NCI-H2171 (cell line): Measurements from ENCODE around the gene MSMO1.
"Not testable (repeated sequence)": the region's sequence is repeated elsewhere in the genome, so short reads cannot be mapped to it uniquely, and the experiment has no call there.

Experiments used
- DNase-seq: peaks from one replicate; lab custom pipeline; 2025; lab: John Stamatoyannopoulos, UW

Gene MSMO1

GRCh38 chr4:165324918-165325304, 2.6 kb upstream of the MSMO1 start:
- DNase-seq, result no peak

GRCh38 chr4:165325732-165326512, 1.5 kb upstream of the MSMO1 start:
- no peak for DNase-seq

GRCh38 chr4:165326831-165327210, 648 bp upstream of the MSMO1 start:
- no peak for DNase-seq

DNA sequence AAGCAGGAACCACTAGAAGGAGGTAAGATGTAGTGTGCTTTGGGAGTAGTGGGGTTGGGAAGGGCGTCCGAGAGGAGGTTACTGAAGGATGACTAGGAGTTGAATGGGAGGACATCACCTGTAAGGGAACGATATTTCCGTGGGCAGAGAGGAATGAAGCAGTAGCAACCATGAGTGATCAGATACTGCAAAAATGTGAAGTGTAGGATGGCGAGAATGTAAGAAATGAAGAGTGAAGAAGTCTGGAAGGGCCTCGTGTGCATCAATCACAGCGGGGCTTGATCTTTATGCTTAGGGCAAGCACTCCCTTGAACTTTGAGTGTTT, 594 bp downstream of the MSMO1 start:
- no peak for DNase-seq

DNA sequence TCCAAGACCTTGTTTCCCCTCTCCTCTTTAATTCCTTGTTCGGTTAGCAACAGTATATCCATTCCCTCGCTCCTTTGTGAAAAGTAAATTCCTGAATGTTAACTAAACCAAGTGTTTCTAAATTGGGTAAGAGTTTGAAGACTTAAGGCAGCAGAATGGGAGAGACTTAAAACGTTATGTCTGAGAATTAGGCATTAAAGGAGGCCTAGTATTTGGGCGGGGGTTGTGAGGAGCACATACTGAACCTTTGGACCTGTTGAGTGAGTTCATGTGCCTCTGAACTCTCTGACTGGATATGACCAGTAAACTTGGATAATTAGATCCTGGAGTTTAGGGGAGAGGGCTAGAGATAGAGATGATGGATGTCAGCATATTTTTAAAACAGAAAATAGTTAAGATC, 1.2 kb downstream of the MSMO1 start:
- no peak for DNase-seq

GRCh38 chr4:165330071-165330470, 2.6 kb downstream of the MSMO1 start:
- DNase-seq, result no peak

DNA sequence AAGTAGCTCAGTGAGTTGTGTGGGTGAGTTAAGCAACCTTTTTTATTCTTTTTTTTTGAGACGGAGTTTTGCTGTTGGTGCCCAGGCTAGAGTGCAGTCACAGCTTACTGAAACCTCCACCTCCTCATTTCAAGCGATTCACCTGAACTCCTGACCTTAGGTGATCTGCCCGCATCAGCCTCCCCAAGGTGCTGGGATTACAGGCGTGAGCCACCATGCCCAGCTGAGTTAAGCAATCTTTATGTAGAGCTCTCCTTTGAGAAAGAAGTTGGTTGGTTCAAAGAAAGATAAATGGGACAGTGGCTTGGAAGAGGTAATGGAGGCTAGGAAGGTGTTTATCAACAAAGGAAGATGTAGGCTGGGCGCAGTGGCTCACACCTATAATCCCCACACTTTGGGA, 3.2 kb downstream of the MSMO1 start:
- no peak for DNase-seq

DNA sequence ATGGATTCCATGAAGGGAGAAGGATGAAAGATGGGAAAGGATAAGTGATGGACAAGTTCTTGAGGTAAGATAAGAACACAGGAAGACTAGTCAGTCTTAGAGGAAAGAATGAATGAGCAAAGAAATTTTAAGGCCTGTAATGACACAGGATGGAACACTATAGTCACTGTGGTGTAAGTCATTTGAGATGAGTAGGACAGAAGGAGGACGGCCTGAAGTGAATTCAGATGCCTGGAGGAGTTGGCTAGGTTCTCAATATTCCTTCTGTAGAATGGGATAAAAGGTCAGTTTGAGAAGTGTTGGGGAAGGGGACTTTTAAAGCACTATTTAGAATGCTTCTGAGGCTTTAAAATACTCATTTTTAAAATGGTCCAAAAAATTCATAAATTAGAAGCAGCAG, 3.9 kb downstream of the MSMO1 start:
- DNase-seq, result no peak

DNA sequence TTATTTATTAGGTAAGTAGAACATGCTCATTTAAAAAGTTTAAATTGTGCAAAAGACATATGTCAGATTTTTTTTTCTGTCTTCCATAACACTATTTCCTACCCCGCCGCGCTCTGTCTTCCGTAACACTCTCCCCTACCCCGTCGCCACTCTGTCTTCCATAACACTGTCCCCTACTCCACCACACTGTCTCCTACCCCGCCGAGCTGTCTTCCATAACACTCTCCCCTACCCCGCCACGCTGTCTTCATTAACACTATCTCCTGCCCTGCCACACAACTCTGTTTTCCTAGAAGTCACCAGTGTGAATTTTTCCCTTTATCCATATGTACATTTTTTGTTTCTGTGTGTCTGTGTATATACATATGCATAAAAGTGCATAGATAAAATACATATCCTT, 4.4 kb downstream of the MSMO1 start:
- DNase-seq, result no peak

- DNase-seq, result no peak
Observed at GRCh38 chr4:165332502-165332901, 5.0 kb downstream of the MSMO1 start.

DNA sequence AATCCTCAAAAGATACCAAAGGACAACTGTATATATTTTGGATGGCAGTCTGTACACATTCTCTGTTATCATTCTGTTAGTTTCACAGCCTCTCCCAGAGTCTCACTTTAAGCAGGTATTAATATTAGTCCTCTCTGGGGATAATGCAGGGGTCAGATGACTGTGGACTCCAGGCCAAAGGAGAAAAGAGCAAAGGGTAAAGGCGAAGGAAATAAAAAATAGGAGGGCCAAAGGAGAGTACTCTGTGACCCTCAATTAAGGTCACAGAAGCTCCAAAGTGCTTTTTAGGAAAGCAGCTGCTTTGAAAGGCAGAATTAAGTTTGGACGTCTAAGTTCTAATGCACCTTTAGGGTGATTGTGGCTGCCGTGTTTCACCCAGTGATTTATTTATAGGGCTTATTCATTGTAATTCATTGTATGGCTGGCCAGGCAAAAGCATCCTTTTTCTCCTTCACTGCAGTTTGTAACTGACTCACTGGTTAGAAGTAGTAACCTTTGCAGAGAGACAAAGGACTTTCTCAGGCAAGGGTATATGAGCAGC, 7.8 kb downstream of the MSMO1 start:
- no peak for DNase-seq

DNA sequence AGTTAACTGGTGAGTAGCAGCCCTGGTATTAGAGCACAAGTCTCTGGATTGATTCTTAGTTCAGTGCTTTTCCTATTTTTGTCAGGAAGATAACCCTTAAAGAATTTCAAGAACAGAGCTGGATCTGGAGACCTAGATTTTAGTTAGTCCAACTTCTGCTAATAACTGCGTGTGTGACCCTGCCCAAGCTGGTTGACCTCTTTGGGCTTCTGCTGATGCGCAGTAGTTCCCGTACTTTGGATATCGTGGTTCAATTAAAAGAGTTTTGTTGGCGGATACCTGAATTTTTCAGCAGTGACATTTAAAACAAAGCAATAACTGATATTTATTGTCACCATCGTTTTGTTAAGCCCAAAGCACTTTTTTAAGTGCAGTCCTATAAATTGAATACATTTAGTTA, 9.3 kb downstream of the MSMO1 start:
- no peak for DNase-seq

DNA sequence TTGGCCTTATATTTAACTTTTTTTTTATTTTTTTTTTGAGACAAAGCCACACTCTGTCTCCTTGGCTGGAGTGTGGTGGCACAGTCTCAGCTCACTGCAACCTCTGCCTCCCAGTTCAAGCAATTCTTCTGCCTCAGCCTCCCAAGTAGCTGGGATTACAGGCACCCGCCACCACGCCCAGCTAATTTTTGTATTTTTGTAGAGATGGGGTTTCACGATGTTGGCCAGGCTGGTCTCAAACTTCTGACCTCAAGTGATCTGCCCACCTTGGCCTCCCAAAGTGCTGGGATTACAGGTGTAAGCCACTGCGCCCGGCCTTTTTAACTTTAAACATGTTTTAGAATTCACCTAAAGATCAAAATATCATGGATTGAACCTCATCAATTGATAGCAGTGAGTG, 14.9 kb downstream of the MSMO1 start:
- DNase-seq, result not testable (repeated sequence)

DNA sequence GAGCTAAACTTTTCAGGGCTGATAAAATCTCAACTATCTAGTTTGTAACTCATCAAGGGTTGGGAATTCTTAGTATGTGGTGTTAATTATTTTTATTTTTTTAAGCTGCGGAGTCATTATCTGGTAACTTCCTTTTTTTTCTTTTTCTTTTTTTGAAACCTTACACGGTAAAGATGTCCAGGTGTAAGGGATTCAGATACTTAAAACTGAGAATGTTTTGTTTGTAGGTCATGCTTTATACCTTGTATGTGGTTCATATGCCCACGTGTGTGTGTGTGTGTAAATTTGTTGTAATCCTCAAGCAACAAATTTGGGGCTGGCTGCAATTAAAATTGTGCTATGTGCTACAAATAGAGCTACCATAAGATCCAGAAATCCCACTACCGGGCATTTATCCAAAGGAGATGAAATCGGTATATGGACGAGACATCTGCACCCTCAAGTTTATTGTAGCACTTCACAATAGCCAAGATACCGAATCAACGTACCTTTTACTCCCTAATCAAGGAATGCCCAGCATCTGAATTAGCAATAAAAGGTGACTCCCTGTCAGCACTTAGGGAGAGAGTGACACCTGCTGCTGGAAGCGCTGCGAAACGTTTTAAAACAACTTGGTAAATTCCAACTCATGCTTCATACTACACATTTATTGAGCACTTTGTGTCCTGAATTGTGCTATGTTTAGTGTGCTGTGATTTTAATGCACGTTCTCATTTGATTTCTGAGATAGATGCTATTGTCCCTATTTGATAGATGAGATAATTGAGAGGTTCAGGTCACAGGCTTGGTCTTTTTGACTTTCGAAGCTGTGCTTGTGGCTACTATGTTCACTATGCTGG, 16.1 kb downstream of the MSMO1 start:
- peak; percentile 0 for DNase-seq

GRCh38 chr4:165345666-165346417, 18.4 kb downstream of the MSMO1 start:
- no peak for DNase-seq

DNA sequence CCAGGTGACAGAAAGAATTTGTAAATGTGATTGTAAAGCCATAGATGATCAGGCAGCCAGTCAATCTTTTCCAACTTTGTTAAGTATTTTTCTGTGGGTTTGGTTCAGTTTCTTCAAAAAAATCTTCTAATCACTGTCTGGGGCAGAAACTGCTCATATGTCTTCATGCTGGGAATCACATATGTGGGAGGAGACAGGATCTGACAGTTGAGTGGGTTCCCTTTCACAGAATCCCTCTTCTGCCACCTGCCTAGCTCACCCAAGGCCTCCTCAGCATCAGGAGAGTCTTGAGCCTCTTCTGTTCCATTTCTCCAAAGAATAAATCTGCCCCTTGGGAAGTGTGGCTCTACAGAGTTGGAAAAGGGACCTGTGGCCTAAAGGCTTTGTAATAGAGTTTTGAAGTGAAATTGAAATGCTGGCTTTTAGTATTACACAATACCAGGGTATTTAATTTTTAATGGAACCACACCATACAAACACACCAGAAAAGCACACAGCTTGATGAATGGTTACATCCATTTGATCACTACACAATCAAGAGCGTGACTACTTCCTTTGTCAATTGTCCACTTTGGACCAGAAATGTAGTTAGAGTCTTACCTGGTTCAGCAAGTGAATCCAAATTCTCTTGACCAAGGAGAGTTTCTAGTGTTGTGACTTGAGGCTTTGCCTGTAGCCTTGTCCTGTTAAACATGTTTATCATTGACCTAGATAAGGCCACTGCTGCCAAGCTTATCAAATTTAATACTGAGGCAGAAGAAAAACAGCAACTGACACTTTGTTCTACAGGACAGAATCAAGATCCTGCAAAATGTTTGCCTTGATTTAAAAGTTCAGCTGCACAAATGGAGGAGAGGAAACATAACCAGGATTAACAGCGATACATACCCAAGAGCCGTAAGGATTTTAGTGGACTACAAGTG, 20.4 kb downstream of the MSMO1 start:
- no peak for DNase-seq

GRCh38 chr4:165351359-165352130, 24.1 kb downstream of the MSMO1 start:
- DNase-seq, result no peak

- peak; percentile 5 for DNase-seq
Observed at GRCh38 chr4:165355900-165356300, 28.4 kb downstream of the MSMO1 start.

GRCh38 chr4:165359506-165359905, 32.0 kb downstream of the MSMO1 start:
- DNase-seq, result no peak

GRCh38 chr4:165360041-165360695, 32.7 kb downstream of the MSMO1 start:
- no peak for DNase-seq
